Fibroblast of pulmonary artery (primary cell): ENCODE results near the gene TTYH3.
"Not testable (repeated sequence)": the region's sequence is repeated elsewhere in the genome, so short reads cannot be mapped to it uniquely, and the experiment has no call there.

Experiments
- DNase-seq: peaks from one replicate; pipeline ENCODE4 v3.0.0-alpha.2; 2010; ENCODE audit warnings: low read depth
- H3K4me3 ChIP-seq: replicated peaks from 2 replicates; pipeline ENCODE4 v1.5.1; 2011; ENCODE audit warnings: low read depth, mild to moderate bottlenecking, control low read depth, low read length, moderate library complexity
- TF ChIP-seq, protein P1 (sequence below): IDR thresholded peaks from 2 replicates; pipeline ENCODE4 v1.5.1; 2011; ENCODE audit warnings: mild to moderate bottlenecking, control low read depth, low read length, inconsistent platforms; ENCODE audit errors: missing control alignments

The TTYH3 gene

GRCh38 chr7:2675256-2675764 is 43.5 kb downstream of the TTYH3 start:
- H3K4me3 ChIP-seq = no peak overlapping the region
- no peak for DNase-seq
- TF ChIP-seq, protein P1, sequence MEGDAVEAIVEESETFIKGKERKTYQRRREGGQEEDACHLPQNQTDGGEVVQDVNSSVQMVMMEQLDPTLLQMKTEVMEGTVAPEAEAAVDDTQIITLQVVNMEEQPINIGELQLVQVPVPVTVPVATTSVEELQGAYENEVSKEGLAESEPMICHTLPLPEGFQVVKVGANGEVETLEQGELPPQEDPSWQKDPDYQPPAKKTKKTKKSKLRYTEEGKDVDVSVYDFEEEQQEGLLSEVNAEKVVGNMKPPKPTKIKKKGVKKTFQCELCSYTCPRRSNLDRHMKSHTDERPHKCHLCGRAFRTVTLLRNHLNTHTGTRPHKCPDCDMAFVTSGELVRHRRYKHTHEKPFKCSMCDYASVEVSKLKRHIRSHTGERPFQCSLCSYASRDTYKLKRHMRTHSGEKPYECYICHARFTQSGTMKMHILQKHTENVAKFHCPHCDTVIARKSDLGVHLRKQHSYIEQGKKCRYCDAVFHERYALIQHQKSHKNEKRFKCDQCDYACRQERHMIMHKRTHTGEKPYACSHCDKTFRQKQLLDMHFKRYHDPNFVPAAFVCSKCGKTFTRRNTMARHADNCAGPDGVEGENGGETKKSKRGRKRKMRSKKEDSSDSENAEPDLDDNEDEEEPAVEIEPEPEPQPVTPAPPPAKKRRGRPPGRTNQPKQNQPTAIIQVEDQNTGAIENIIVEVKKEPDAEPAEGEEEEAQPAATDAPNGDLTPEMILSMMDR = no peak

DNA sequence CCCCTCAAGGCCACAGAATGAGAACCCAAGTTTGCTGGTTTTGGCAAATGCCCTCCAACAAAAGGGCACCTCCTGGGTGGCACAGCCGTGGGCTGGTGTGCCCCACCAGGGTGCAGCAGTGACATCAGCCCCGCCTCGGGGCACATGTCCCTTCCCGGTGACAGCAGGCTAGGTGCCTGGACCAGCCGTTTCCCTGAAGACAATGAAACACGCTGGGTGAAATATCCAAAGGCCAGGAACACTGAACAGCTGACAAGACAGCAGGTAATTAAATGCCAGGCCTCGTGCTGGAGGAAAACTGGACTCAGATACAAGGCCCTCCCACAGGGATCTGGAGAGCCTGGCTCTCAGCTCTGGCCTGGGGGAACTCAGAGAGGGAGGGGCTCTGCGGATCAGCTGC is 44.8 kb downstream of the TTYH3 start:
- not testable (repeated sequence) for DNase-seq, H3K4me3 ChIP-seq

- H3K4me3 ChIP-seq, DNase-seq: not testable (repeated sequence)
Observed at GRCh38 chr7:2678454-2678853, 46.7 kb downstream of the TTYH3 start.

DNA sequence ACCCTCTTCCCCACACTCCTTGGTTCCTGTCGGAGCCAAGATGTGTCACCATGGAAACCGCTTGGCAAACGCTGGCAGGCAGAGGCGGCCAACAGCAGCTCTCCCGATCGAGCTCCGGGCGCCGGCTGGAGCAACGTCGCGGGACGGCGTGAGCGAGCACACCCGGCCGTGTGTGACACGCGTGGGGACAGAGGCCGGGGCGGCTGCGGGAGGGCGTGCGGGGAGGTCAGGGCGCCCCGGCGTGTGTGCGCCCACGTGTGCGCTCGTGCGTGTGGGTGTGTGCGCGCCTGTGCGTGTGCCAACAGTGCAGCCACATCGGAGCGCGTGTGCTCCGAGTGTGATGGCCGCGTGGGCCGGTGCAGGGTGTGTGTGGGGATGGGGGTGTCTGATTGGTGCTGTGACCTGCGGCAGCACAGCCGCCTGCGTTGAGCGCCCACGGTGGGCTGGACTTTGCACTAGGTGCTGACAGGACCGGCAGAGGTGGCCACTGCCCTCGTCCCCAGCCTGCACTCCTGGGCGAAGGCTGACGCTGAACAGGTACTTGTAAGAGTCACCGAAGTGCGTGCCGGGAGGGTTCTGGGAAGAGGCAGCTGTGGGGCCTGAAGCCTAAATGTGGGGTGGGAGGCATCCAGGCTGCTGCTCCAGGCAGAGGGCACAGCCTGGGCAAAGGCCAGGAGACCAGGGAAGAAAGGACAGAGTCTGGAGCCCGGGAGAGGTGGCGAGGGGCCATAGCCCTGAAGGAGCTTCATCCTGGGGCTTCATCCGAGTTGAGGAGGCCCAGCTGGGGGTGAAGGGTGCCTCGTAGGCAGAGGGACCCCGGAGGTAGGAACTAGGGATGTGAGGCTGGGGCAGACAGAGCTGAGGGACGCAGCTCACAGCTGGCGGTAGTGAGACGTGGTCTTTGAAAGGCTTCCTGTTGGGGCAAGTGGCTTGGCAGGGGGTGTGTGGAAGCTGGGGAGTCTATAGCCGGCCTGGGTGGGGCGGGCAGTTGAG is 47.6 kb downstream of the TTYH3 start:
- not testable (repeated sequence) for DNase-seq

DNA sequence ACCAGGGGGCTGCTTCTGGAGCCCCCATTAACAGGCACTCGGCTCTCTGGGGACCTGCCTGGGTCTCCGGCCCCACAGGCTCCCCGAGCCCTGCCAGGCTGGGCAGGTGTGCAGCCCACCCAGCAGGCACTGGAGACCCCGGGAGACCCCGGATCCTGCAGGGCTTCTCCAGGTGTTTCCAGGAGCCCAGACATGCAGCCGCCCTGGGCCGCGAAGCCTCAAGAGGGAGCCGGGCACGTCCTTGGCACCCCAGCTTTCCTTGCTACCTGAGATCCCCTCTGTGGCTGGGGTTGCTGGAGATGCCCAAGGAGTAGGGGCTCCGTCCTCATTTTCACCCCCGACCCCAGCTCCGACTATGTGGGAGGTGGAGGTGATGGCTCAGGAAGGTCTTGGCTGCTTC is 48.5 kb downstream of the TTYH3 start:
- TF ChIP-seq, protein P1 = no peak
- DNase-seq = no peak
- no peak overlapping the region for H3K4me3 ChIP-seq

More for the DNA sequence above, 47.6 kb downstream of the TTYH3 start:
- not testable (repeated sequence) for H3K4me3 ChIP-seq

GRCh38 chr7:2680792-2681490 is 49.2 kb downstream of the TTYH3 start:
- TF ChIP-seq, protein P1 = peak; percentile 71
- no peak overlapping the region for H3K4me3 ChIP-seq
- DNase-seq = peak; percentile 73

DNA sequence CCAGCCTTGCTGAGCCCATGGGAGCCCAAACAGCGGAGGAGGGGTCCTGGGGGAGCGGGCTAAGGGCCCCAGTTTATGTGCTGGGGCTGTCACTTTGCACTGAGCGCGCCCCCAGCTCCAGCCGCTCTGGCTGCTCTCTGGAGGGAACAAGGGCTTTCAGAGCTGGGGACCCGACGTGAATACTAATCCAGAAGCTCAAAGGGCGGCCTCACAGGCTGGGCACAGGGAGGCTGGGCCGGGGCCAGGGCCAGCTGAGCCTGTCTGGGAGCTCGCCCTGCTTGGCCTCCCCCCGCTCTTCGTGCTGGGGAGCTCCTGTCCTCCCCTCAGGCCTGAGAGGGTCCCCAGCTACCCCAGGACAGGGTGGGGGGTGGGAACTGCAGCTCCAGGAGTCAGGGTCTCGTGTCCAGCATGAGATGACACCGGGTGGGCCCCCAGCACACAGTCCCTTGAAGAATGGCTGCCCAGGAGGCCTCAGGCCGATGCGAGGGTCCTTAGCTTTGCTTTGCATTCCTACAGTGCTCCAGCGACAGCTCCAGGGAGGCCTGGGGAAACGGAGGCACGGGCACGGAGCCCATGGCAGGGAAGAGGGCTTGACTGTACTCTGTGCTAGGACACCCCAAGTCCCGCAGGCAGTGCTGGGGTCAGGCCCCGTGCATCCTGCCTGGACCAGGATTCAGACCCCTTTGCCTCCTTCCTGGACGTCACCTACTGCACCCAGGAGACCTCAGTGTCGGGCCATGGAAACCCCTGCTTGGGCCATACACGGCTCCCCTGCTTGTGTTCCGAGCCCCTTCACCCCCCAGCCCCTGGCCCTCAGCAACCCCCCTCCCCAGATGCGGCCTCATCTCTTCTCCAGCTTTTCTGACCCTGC is 50.4 kb downstream of the TTYH3 start:
- DNase-seq = no peak
- TF ChIP-seq, protein P1 = no peak
- no peak overlapping the region for H3K4me3 ChIP-seq

- TF ChIP-seq, protein P1 = no peak
- H3K4me3 ChIP-seq = no peak overlapping the region
- DNase-seq = no peak
Observed at GRCh38 chr7:2684501-2684900, 52.7 kb downstream of the TTYH3 start.
